ENCODE measurements around the gene GALNT2. TPM values are rescaled to one million over a fixed set of nuclear protein-coding genes. Genes with fewer than 3 reads are reported as not detected.

GALNT2 gene
- total and polyA plus RNA-seq, 7 donors, result 8.4 to 43.8 (median 37.1) TPM

- no peak for DNase-seq
- TF ChIP-seq, protein P1, sequence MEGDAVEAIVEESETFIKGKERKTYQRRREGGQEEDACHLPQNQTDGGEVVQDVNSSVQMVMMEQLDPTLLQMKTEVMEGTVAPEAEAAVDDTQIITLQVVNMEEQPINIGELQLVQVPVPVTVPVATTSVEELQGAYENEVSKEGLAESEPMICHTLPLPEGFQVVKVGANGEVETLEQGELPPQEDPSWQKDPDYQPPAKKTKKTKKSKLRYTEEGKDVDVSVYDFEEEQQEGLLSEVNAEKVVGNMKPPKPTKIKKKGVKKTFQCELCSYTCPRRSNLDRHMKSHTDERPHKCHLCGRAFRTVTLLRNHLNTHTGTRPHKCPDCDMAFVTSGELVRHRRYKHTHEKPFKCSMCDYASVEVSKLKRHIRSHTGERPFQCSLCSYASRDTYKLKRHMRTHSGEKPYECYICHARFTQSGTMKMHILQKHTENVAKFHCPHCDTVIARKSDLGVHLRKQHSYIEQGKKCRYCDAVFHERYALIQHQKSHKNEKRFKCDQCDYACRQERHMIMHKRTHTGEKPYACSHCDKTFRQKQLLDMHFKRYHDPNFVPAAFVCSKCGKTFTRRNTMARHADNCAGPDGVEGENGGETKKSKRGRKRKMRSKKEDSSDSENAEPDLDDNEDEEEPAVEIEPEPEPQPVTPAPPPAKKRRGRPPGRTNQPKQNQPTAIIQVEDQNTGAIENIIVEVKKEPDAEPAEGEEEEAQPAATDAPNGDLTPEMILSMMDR (IDR thresholded peaks at IDR 0.05), result no peak
- TF ChIP-seq POLR2A (IDR thresholded peaks at IDR 0.05), result no peak
- TF ChIP-seq EP300 (IDR thresholded peaks at IDR 0.05), result no peak
- no peak for TF ChIP-seq POLR2AphosphoS5 (IDR thresholded peaks at IDR 0.05)
- no peak overlapping the region for H3K27ac ChIP-seq
- H3K27me3 ChIP-seq, result no peaks in the 10 kb centered on the region
- H3K36me3 ChIP-seq, result peaks cover 0 to 31% (median 0%) of the 10 kb centered on the region in 4 donors
- intact Hi-C loops (cut with DNase I), result no loop called here
- H3K4me1 ChIP-seq, result peaks cover 0 to 9% (median 4%) of the 10 kb centered on the region in 4 donors
- H3K9me3 ChIP-seq, result no peaks in the 10 kb centered on the region
- WGBS, 2 donors, result 27 to 68% methylated on average over 7 of the region's 7 CpGs
- no peak overlapping the region for H3K4me3 ChIP-seq
Observed at GRCh38 chr1:230205719-230206198, 138.7 kb downstream of the GALNT2 start.

DNA sequence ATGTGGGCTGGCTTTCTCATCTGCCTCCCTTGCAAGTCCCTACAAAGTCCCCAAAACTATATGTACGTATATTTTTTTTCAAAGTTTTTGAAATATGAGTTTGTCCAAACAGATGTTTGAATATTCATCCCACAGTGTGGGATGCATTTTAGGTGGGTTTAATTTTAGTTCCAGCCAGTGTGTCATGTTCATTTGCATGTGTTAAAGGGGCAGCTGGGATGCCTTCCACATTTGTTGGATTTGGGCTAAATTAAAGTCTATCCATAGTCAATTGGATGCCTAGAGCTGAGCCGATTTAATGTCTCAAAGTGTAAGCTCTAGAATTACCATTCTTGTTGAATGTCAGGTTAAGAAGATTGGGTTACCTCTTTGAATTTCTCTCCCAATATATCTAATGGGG is 139.2 kb downstream of the GALNT2 start:
- WGBS, 2 donors, result 95 to 96% methylated on average over 2 of the region's 2 CpGs
- intact Hi-C loops (cut with DNase I), result no loop called here

GRCh38 chr1:230206976-230207375 is 139.9 kb downstream of the GALNT2 start:
- intact Hi-C loops (cut with DNase I), result no loop called here
- no peak overlapping the region for H3K27ac ChIP-seq
- peaks cover 0 to 31% (median 0%) of the 10 kb centered on the region in 4 donors for H3K36me3 ChIP-seq
- H3K4me3 ChIP-seq, result no peak overlapping the region
- 26 to 74% methylated on average over 4 of the region's 4 CpGs for whole genome bisulfite sequencing, 2 donors
- H3K9me3 ChIP-seq, result no peaks in the 10 kb centered on the region
- DNase-seq, result no peak
- no peaks in the 10 kb centered on the region for H3K27me3 ChIP-seq
- TF ChIP-seq EP300 (IDR thresholded peaks at IDR 0.05), result no peak
- TF ChIP-seq, protein P1 (IDR thresholded peaks at IDR 0.05), result no peak
- TF ChIP-seq POLR2A (IDR thresholded peaks at IDR 0.05), result no peak
- no peak for TF ChIP-seq POLR2AphosphoS5 (IDR thresholded peaks at IDR 0.05)
- H3K4me1 ChIP-seq, result peaks cover 0 to 9% (median 4%) of the 10 kb centered on the region in 4 donors

More for the DNA sequence above, 139.2 kb downstream of the GALNT2 start:
- H3K9me3 ChIP-seq, result no peaks in the 10 kb centered on the region
- no peaks in the 10 kb centered on the region for H3K27me3 ChIP-seq
- TF ChIP-seq EP300 (IDR thresholded peaks at IDR 0.05) (no peak), POLR2A (IDR thresholded peaks at IDR 0.05) (no peak), POLR2AphosphoS5 (IDR thresholded peaks at IDR 0.05) (no peak)
- TF ChIP-seq, protein P1 (IDR thresholded peaks at IDR 0.05), result no peak
- no peak overlapping the region for H3K4me3 ChIP-seq
- peaks cover 0 to 9% (median 4%) of the 10 kb centered on the region in 4 donors for H3K4me1 ChIP-seq
- no peak overlapping the region for H3K27ac ChIP-seq
- no peak for DNase-seq
- peaks cover 0 to 31% (median 0%) of the 10 kb centered on the region in 4 donors for H3K36me3 ChIP-seq

GRCh38 chr1:230207598-230207997 is 140.6 kb downstream of the GALNT2 start:
- no peaks in the 10 kb centered on the region for H3K9me3 ChIP-seq
- no peak for DNase-seq
- intact Hi-C loops (cut with DNase I), result no loop called here
- TF ChIP-seq POLR2AphosphoS5 (IDR thresholded peaks at IDR 0.05) (no peak), POLR2A (IDR thresholded peaks at IDR 0.05) (no peak), EP300 (IDR thresholded peaks at IDR 0.05) (no peak)
- TF ChIP-seq, protein P1 (IDR thresholded peaks at IDR 0.05), result no peak
- H3K36me3 ChIP-seq, result peaks cover 0 to 31% (median 0%) of the 10 kb centered on the region in 4 donors
- H3K27ac ChIP-seq, result no peak overlapping the region
- peaks cover 0 to 9% (median 4%) of the 10 kb centered on the region in 4 donors for H3K4me1 ChIP-seq
- no peaks in the 10 kb centered on the region for H3K27me3 ChIP-seq
- no peak overlapping the region for H3K4me3 ChIP-seq
- 97 to 98% methylated on average over 6 of the region's 6 CpGs for whole genome bisulfite sequencing, 2 donors
